ENCODE measurements around the gene MITF.
A peak's percentile ranks its signal among the peaks of the same experiment; 100 is the strongest.

The MITF gene

GRCh38 chr3:69925506-69925905 is 186.2 kb downstream of the MITF start:
- no peak for DNase-seq

GRCh38 chr3:69926385-69926784 is 187.1 kb downstream of the MITF start:
- no peak for DNase-seq

- DNase-seq: no peak
Observed at GRCh38 chr3:69927571-69927970, 188.3 kb downstream of the MITF start.

- no peak for DNase-seq
Observed at GRCh38 chr3:69929019-69929418, 189.8 kb downstream of the MITF start.

GRCh38 chr3:69930564-69930963 is 191.3 kb downstream of the MITF start:
- no peak for DNase-seq

GRCh38 chr3:69932087-69932486 is 192.8 kb downstream of the MITF start:
- DNase-seq: no peak

- no peak for DNase-seq
Observed at GRCh38 chr3:69932501-69932900, 193.2 kb downstream of the MITF start.

GRCh38 chr3:69934398-69934797 is 195.1 kb downstream of the MITF start:
- no peak for DNase-seq

GRCh38 chr3:69936266-69936665 is 197.0 kb downstream of the MITF start:
- DNase-seq: no peak

GRCh38 chr3:69938061-69938460 is 198.8 kb downstream of the MITF start:
- DNase-seq: no peak

GRCh38 chr3:69938931-69939330 is 199.7 kb downstream of the MITF start:
- no peak for DNase-seq

GRCh38 chr3:69941037-69941436 is 201.8 kb downstream of the MITF start:
- DNase-seq: no peak

GRCh38 chr3:69941439-69942176 is 202.3 kb downstream of the MITF start:
- DNase-seq: no peak

GRCh38 chr3:69944931-69945493 is 205.7 kb downstream of the MITF start:
- no peak for DNase-seq

GRCh38 chr3:69948246-69948862 is 209.1 kb downstream of the MITF start:
- DNase-seq: peak; percentile 4

GRCh38 chr3:69951616-69952015 is 212.4 kb downstream of the MITF start:
- DNase-seq: no peak

GRCh38 chr3:69959581-69959980 is 220.3 kb downstream of the MITF start:
- DNase-seq: no peak

- DNase-seq: no peak
Observed at GRCh38 chr3:69961706-69962439, 222.6 kb downstream of the MITF start.

- DNase-seq: no peak
Observed at GRCh38 chr3:69963643-69964042, 224.4 kb downstream of the MITF start.

- no peak for DNase-seq
Observed at GRCh38 chr3:69967156-69967555, 227.9 kb downstream of the MITF start.

- no peak for DNase-seq
Observed at GRCh38 chr3:69970827-69971226, 231.6 kb downstream of the MITF start.

- DNase-seq: no peak
Observed at GRCh38 chr3:69972672-69973071, 233.4 kb downstream of the MITF start.

- DNase-seq: no peak
Observed at GRCh38 chr3:69976021-69976420, 236.8 kb downstream of the MITF start.
